Testis (tissue), 3 donors: ENCODE data around the gene CLIC4. TPM values are rescaled to one million over a fixed set of nuclear protein-coding genes. Genes with fewer than 3 reads are reported as not detected.

Experiments used
- DNase-seq: peaks from one replicate; pipeline ENCODE4 v3.0.0-alpha.2; 2019
- H3K27ac ChIP-seq, 2 donors: fragments of 200-600 bp; sonication (generic); one replicate each; pipeline ENCODE4 v1.5.1; 2019
- H3K27me3 ChIP-seq: fragments of 200-600 bp; sonication (generic); one replicate; pipeline ENCODE4 v1.5.1; 2019
- H3K36me3 ChIP-seq: fragments of 200-600 bp; sonication (generic); one replicate; pipeline ENCODE4 v1.5.1; 2017; ENCODE audit warnings: low read depth; ENCODE audit errors: missing control alignments
- H3K4me1 ChIP-seq: fragments of 200-600 bp; sonication (generic); one replicate; pipeline ENCODE4 v1.5.1; 2019
- H3K4me3 ChIP-seq, 2 donors: fragments of 200-600 bp; sonication (generic); one replicate each; pipeline ENCODE4 v1.5.1; 2017 to 2019
- H3K9me3 ChIP-seq: fragments of 200-600 bp; sonication (generic); one replicate; pipeline ENCODE4 v1.5.1; 2017
- POLR2A ChIP-seq: fragments of 450-650 bp; IDR thresholded peaks from one replicate; pipeline ENCODE4 v1.6.1; 2017; ENCODE audit warnings: antibody characterized with exemption, mild to moderate bottlenecking, moderate library complexity
- whole genome bisulfite sequencing, 2 donors: methylation state at CpG; one replicate each; pipeline ENCODE4 v1.1.5; 2018; 5-methylcytosine and 5-hydroxymethylcytosine counted together
- intact Hi-C: fragments of 100-400 bp; cut with DNase I; formaldehyde crosslinking; loops from one replicate; pipeline ENCODE4 v1.15.1; 2023; ENCODE audit warnings: low total_unique reads
- polyA plus RNA-seq: library from polyadenylated mRNA; stranded (reverse); fragments of 350-450 nt; fragmentation: Illumina TruSeq; extraction: RNeasy Lipid Tissue Mini Kit (QIAGEN cat#74804); gene quantifications from one replicate; pipeline ENCODE4 v1.2.3, GENCODE V29; 2014; ENCODE audit warnings: low read depth, low replicate concordance; ENCODE audit not compliant: insufficient read depth
- total RNA-seq, 2 donors: library from RNA; depleted of rRNA; stranded (reverse); fragments of >200 nt; gene quantifications; one replicate each; pipeline ENCODE4 v1.2.3, GENCODE V29; 2016
- TF ChIP-seq, protein P1 (sequence below), 3 experiments: fragments of 450-650 bp in 2 of 3; fragments of 200-600 bp in 1 of 3; sonication (generic) in 1 of 3; IDR thresholded peaks; one replicate each; pipeline ENCODE4 v1.5.1; 2016 to 2019; ENCODE audit warnings: antibody characterized with exemption in 3 of 3, mild to moderate bottlenecking in 2 of 3, moderate library complexity in 1 of 3

Gene CLIC4
- total and polyA plus RNA-seq, 3 donors from 2014 or later = 47.2 to 72.4 (median 48.8) TPM

DNA sequence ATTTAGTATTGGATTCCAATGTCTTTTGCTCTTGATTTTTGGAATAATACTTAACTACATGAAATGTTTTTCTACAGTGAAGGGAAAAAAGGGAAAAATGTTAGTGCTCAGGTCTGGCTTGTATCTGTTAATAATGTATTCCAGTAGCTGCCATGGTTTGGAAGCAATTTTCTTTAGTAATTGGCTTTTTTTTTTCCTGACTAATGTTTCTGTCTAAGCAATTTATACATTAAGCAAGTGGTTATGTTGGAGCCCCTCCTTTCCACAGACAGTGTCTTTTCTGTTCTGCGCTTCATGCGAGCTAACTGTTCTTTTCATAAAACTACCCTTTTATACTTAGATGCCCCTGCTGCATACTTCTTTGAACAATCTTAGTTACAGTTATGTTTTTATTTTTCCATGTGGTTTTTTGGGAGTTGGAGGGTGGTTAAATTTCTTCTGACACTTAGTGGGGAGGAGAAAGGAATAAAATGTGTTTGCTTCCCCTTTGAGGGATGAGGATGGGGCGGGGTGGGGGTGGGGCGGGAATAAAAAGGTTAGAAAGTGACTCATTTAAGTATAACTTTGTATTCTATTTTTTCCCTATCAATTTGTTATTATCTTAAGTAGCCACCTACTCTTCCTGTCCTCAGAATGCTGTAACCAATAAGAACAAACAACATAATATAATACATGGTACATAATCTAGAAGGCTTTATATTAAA is 83.1 kb downstream of the CLIC4 start:
- TF ChIP-seq, protein P1, sequence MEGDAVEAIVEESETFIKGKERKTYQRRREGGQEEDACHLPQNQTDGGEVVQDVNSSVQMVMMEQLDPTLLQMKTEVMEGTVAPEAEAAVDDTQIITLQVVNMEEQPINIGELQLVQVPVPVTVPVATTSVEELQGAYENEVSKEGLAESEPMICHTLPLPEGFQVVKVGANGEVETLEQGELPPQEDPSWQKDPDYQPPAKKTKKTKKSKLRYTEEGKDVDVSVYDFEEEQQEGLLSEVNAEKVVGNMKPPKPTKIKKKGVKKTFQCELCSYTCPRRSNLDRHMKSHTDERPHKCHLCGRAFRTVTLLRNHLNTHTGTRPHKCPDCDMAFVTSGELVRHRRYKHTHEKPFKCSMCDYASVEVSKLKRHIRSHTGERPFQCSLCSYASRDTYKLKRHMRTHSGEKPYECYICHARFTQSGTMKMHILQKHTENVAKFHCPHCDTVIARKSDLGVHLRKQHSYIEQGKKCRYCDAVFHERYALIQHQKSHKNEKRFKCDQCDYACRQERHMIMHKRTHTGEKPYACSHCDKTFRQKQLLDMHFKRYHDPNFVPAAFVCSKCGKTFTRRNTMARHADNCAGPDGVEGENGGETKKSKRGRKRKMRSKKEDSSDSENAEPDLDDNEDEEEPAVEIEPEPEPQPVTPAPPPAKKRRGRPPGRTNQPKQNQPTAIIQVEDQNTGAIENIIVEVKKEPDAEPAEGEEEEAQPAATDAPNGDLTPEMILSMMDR (IDR thresholded peaks at IDR 0.05) = no peak
- TF ChIP-seq POLR2A = no peak
- H3K36me3 ChIP-seq = no peaks in the 10 kb centered on the region
- H3K9me3 ChIP-seq = no peaks in the 10 kb centered on the region
- H3K4me3 ChIP-seq = no peak overlapping the region
- 55 to 59% methylated on average over 4 of the region's 4 CpGs for WGBS, 2 donors
- H3K27ac ChIP-seq = peak overlapping the region; percentile 29 to 54
- no peak for DNase-seq
- no peaks in the 10 kb centered on the region for H3K27me3 ChIP-seq
- intact Hi-C loops = loop anchor here (2.0 kb wide), 1 partner anchor 140 kb away; no protein-coding TSS in a partner anchor
- peaks cover 18% of the 10 kb centered on the region for H3K4me1 ChIP-seq

GRCh38 chr1:24828887-24829192 is 83.6 kb downstream of the CLIC4 start:
- no peak for TF ChIP-seq POLR2A
- intact Hi-C loops = loop anchor here (2.0 kb wide), 1 partner anchor 140 kb away; no protein-coding TSS in a partner anchor
- no peak for DNase-seq
- H3K4me1 ChIP-seq = peaks cover 18% of the 10 kb centered on the region
- peak overlapping the region; percentile 29 to 54 for H3K27ac ChIP-seq
- no peaks in the 10 kb centered on the region for H3K27me3 ChIP-seq
- H3K4me3 ChIP-seq = no peak overlapping the region
- no peaks in the 10 kb centered on the region for H3K9me3 ChIP-seq
- WGBS, 2 donors = 79 to 85% methylated on average over 2 of the region's 2 CpGs
- H3K36me3 ChIP-seq = no peaks in the 10 kb centered on the region

DNA sequence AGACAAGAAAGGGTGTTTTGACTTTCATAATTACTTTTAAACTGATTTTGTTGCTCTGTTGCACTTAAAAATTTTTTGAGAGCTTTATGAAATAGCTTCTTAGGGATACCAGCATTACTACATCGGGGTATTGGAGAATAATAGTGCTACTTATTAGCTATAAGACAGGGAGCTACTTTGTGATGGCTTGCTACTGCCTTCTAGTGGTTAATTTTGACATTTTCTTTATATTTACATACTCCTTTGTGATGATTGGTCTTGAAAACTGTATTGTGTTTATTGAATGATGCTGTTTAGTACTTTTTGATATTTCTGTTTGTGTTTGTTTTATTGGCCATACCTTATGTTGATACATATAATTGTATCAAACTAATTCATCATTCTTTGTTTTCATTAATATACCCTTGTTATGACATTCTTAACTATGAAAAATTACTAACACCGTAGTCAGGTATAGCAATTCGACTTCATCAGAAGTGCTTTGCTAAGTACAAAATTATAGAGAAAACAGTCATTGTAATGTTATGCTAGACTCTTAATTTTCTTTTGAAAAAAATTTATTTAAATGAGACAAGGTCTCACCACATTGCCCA is 85.5 kb downstream of the CLIC4 start:
- intact Hi-C loops = no loop called here
- no peaks in the 10 kb centered on the region for H3K9me3 ChIP-seq
- TF ChIP-seq POLR2A = no peak
- TF ChIP-seq, protein P1 (IDR thresholded peaks at IDR 0.05) = peak; percentile 64 to 74 (median 69)
- H3K27ac ChIP-seq = no peak overlapping the region
- H3K4me3 ChIP-seq = no peak overlapping the region
- H3K4me1 ChIP-seq = peaks cover 18% of the 10 kb centered on the region
- WGBS, 2 donors = 60 to 66% methylated on average over 3 of the region's 3 CpGs
- no peaks in the 10 kb centered on the region for H3K36me3 ChIP-seq
- DNase-seq = no peak
- no peaks in the 10 kb centered on the region for H3K27me3 ChIP-seq

GRCh38 chr1:24841593-24841992 is 96.3 kb downstream of the CLIC4 start:
- intact Hi-C loops = loop anchor here (10.0 kb wide), 1 partner anchor 363 kb away; no protein-coding TSS in a partner anchor
- Histone ChIP-seq H3K4me3 (no peak overlapping the region), H3K36me3 (no peaks in the 10 kb centered on the region), H3K27me3 (no peaks in the 10 kb centered on the region), H3K9me3 (no peaks in the 10 kb centered on the region), H3K4me1 (no peaks in the 10 kb centered on the region), H3K27ac (no peak overlapping the region)
- no peak for TF ChIP-seq POLR2A
- TF ChIP-seq, protein P1 (IDR thresholded peaks at IDR 0.05) = no peak
- WGBS, 2 donors = 85 to 93% methylated on average over 3 of the region's 3 CpGs
- no peak for DNase-seq

GRCh38 chr1:24846671-24847070 is 101.4 kb downstream of the CLIC4 start:
- Histone ChIP-seq H3K36me3 (no peaks in the 10 kb centered on the region), H3K27me3 (no peaks in the 10 kb centered on the region), H3K27ac (no peak overlapping the region), H3K9me3 (no peaks in the 10 kb centered on the region), H3K4me3 (no peak overlapping the region), H3K4me1 (peaks cover 7% of the 10 kb centered on the region)
- no peak for DNase-seq
- TF ChIP-seq, protein P1 (IDR thresholded peaks at IDR 0.05) = no peak
- TF ChIP-seq POLR2A = no peak
- 90 to 91% methylated on average over 4 of the region's 4 CpGs for WGBS, 2 donors
- intact Hi-C loops = loop anchor here (10.0 kb wide), 1 partner anchor 358 kb away; no protein-coding TSS in a partner anchor
